HUES48 (cell line): Measurements from ENCODE around the gene TMEM132C.

Source experiments
- H3K27ac ChIP-seq: one replicate; pipeline ENCODE4 v1.7.0; 2013; ENCODE audit warnings: low read depth, low read length, inconsistent platforms
- H3K27me3 ChIP-seq: 2 replicates; pipeline ENCODE4 v1.6.1; 2013; ENCODE audit warnings: mild to moderate bottlenecking, low read length; ENCODE audit not compliant: control insufficient read depth, insufficient read depth
- H3K36me3 ChIP-seq: 2 replicates; pipeline ENCODE4 v1.6.1; 2013; ENCODE audit warnings: low read length; ENCODE audit not compliant: control insufficient read depth, insufficient read depth
- H3K4me1 ChIP-seq: 2 replicates; pipeline ENCODE4 v1.6.1; 2013; ENCODE audit warnings: mild to moderate bottlenecking, low read length; ENCODE audit not compliant: control insufficient read depth, insufficient read depth
- H3K4me3 ChIP-seq: 2 replicates; pipeline ENCODE4 v1.5.1; 2013; ENCODE audit warnings: mild to moderate bottlenecking, low read depth, low read length
- H3K9ac ChIP-seq: 2 replicates; pipeline ENCODE4 v1.6.1; 2013; ENCODE audit warnings: mild to moderate bottlenecking, low read depth, low read length, moderate library complexity
- H3K9me3 ChIP-seq: 2 replicates; pipeline ENCODE4 v1.6.1; 2013; ENCODE audit warnings: low read length; ENCODE audit not compliant: control insufficient read depth, insufficient read depth

TMEM132C gene

DNA sequence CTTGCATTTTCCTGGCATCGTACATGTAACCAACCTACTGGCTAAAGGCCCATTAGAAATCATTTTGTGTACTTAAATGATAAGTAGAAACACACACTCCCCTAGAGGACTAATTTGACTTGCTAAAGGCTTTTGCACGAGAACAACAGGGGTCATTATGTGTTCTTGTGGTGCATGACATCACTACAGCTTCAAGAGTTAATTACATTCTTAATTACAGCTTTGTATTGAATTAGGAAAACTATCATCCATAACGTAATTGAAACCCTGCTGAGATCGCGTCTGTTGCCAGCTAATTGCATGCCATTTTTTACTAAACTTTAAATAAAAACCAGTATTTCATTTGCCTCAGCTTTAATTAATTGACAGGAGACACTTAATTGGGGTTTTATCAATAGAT, 51.4 kb downstream of the TMEM132C start:
- Histone ChIP-seq H3K4me1 (peaks cover 9% of the 10 kb centered on the region), H3K27ac (no peak overlapping the region), H3K4me3 (no peak overlapping the region), H3K36me3 (no peaks in the 10 kb centered on the region), H3K9me3 (no peaks in the 10 kb centered on the region), H3K9ac (no peak overlapping the region), H3K27me3 (no peaks in the 10 kb centered on the region)

- Histone ChIP-seq H3K4me1 (peaks cover 9% of the 10 kb centered on the region), H3K27me3 (peaks cover 4% of the 10 kb centered on the region; the same call in 1 of the 2 replicates), H3K4me3 (no peak overlapping the region), H3K36me3 (no peaks in the 10 kb centered on the region), H3K9me3 (no peaks in the 10 kb centered on the region), H3K9ac (no peak overlapping the region), H3K27ac (no peak overlapping the region)
These were observed 52.0 kb downstream of the TMEM132C start for GRCh38 chr12:128318946-128319345.

DNA sequence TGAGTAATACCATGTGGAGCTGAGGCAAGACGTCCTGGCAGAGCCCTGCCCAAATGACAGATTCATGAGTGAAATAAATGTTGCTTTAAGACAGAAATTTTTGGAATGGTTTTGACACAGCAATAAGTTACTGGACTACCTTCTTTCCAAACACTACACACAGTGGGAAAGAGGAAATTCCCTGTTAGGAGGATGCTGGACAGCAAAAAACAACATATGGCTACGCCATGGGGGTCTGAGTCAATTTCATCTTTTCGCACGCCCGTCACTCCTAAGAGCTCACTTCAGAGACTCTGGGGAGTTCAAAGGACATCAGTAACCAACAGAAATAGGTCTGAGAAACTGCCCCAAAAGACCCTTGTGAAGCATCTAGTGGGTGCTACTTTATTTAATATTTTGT, 55.4 kb downstream of the TMEM132C start:
- no peaks in the 10 kb centered on the region for H3K36me3 ChIP-seq
- H3K4me3 ChIP-seq, result no peak overlapping the region
- no peak overlapping the region for H3K27ac ChIP-seq
- peaks cover 4% of the 10 kb centered on the region; the same call in 1 of the 2 replicates for H3K27me3 ChIP-seq
- H3K4me1 ChIP-seq, result no peaks in the 10 kb centered on the region
- no peak overlapping the region for H3K9ac ChIP-seq
- no peaks in the 10 kb centered on the region for H3K9me3 ChIP-seq

- no peak overlapping the region for H3K27ac ChIP-seq
- H3K4me3 ChIP-seq, result no peak overlapping the region
- peaks cover 4% of the 10 kb centered on the region; the same call in 1 of the 2 replicates for H3K27me3 ChIP-seq
- H3K9ac ChIP-seq, result no peak overlapping the region
- H3K36me3 ChIP-seq, result no peaks in the 10 kb centered on the region
- no peaks in the 10 kb centered on the region for H3K9me3 ChIP-seq
- no peaks in the 10 kb centered on the region for H3K4me1 ChIP-seq
These were observed 56.4 kb downstream of the TMEM132C start for GRCh38 chr12:128323145-128323920.

DNA sequence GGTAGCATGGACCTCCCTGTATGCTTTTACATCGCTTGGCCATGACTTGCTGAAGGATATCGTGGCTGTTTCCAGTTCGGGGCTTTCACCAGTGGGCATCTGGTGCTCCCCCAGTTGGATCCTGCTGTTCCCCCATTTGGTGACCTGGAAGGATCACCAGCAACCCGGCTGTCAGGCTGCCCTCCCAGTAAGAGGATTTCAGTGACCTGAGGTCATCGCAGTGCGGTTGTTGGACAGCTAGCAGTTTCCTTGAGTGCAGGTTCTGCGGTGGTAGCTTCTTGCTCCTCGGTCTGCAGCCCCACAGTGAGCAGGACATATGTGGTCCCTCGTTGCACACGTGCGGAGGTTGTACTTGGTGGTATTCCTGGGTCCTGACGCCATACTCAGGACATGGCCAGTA, 58.7 kb downstream of the TMEM132C start:
- Histone ChIP-seq H3K27ac (no peak overlapping the region), H3K9ac (no peak overlapping the region), H3K36me3 (no peaks in the 10 kb centered on the region), H3K4me1 (no peaks in the 10 kb centered on the region), H3K27me3 (peaks cover 4% of the 10 kb centered on the region; the same call in 1 of the 2 replicates), H3K4me3 (no peak overlapping the region), H3K9me3 (no peaks in the 10 kb centered on the region)

- H3K27me3 ChIP-seq, result peaks cover 4% of the 10 kb centered on the region; the same call in 1 of the 2 replicates
- no peak overlapping the region for H3K27ac ChIP-seq
- no peaks in the 10 kb centered on the region for H3K36me3 ChIP-seq
- H3K9ac ChIP-seq, result no peak overlapping the region
- H3K4me3 ChIP-seq, result no peak overlapping the region
- H3K4me1 ChIP-seq, result no peaks in the 10 kb centered on the region
- H3K9me3 ChIP-seq, result no peaks in the 10 kb centered on the region
These were observed 59.4 kb downstream of the TMEM132C start for GRCh38 chr12:128326406-128326805.

- Histone ChIP-seq H3K27me3 (no peaks in the 10 kb centered on the region), H3K27ac (no peak overlapping the region), H3K9me3 (no peaks in the 10 kb centered on the region), H3K4me3 (no peak overlapping the region), H3K36me3 (no peaks in the 10 kb centered on the region), H3K9ac (no peak overlapping the region), H3K4me1 (no peaks in the 10 kb centered on the region)
These were observed 62.0 kb downstream of the TMEM132C start for GRCh38 chr12:128328961-128329360.

GRCh38 chr12:128336204-128337070, 69.5 kb downstream of the TMEM132C start:
- no peaks in the 10 kb centered on the region for H3K9me3 ChIP-seq
- no peaks in the 10 kb centered on the region for H3K36me3 ChIP-seq
- H3K27me3 ChIP-seq, result peaks cover 44% of the 10 kb centered on the region
- H3K9ac ChIP-seq, result no peak overlapping the region
- H3K4me3 ChIP-seq, result no peak overlapping the region
- peak overlapping the region; percentile 89 for H3K27ac ChIP-seq
- H3K4me1 ChIP-seq, result peaks cover 40% of the 10 kb centered on the region

- H3K36me3 ChIP-seq, result no peaks in the 10 kb centered on the region
- H3K27me3 ChIP-seq, result peaks cover 44% of the 10 kb centered on the region
These were observed 70.0 kb downstream of the TMEM132C start for GRCh38 chr12:128337071-128337345.

GRCh38 chr12:128337431-128338170, 70.6 kb downstream of the TMEM132C start:
- H3K36me3 ChIP-seq, result no peaks in the 10 kb centered on the region
- peak overlapping the region; percentile 89 for H3K27ac ChIP-seq
- H3K4me1 ChIP-seq, result peaks cover 40% of the 10 kb centered on the region
- H3K9ac ChIP-seq, result peak overlapping the region; percentile 7; the same call in 1 of the 2 replicates
- peak overlapping the region; percentile 27 for H3K4me3 ChIP-seq
- no peaks in the 10 kb centered on the region for H3K9me3 ChIP-seq
- H3K27me3 ChIP-seq, result peaks cover 44% of the 10 kb centered on the region

More at GRCh38 chr12:128337071-128337345, 70.0 kb downstream of the TMEM132C start:
- H3K27ac ChIP-seq, result peak overlapping the region; percentile 89
- peaks cover 40% of the 10 kb centered on the region for H3K4me1 ChIP-seq
- peak overlapping the region; percentile 7; the same call in 1 of the 2 replicates for H3K9ac ChIP-seq
- peak overlapping the region; percentile 27; the same call in 1 of the 2 replicates for H3K4me3 ChIP-seq
- H3K9me3 ChIP-seq, result no peaks in the 10 kb centered on the region
